Activated gamma-delta T cell (primary cell): ENCODE data around the gene UGT2A2.
"Not testable (repeated sequence)": the region's sequence is repeated elsewhere in the genome, so short reads cannot be mapped to it uniquely, and the experiment has no call there.

ENCODE experiments used
- DNase-seq: peaks from one replicate; lab custom pipeline; 2025; lab: John Stamatoyannopoulos, UW
- total RNA-seq, 2 donors: gene quantifications; one replicate each; lab custom pipeline; 2026; lab: John Stamatoyannopoulos, UW

UGT2A2 gene
- 0 reads per million in 2 donors for total RNA-seq

DNA sequence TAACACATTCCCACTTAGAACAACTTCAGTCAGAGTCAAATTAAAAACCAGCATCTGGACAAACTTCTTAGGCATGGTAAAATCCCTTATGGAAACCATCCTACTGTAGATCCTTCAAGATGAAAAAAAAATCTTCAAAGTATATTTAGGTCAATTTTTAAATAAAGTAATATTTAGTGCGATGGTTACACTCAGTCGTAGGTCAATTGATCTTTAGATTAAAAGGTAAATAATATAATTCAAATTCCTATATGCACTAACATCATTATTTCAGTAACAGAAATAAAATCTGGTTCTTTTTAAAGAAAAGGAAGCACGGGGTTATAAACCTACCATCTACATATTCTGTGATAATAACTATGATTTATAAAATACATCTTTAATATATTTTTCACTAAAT, at the start of gene UGT2A2:
UGT2A2 (minus strand) TSS at position 101 of the 400 bp plus-strand sequence; CDS start at position 99, 2 bp downstream.
- no peak for DNase-seq

DNA sequence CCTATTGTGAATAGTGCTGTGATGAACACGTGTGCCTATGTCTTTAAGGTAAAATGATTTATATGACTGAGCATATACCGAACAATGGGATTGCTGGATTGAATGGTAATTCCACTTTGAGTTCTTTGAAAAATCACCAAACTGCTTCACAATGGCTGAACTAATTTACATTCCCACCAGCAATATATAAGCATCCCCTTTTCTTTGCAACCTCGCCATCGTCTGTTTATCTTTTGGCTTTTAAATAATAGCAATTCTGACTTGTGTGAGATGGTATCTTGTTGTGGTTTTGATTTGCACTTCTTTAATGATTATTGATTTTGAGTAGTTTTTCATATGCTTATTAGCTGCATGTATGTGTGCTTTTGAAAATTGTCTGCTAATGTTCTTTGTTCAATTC, 45.4 kb upstream of the UGT2A2 start:
- DNase-seq: no peak

DNA sequence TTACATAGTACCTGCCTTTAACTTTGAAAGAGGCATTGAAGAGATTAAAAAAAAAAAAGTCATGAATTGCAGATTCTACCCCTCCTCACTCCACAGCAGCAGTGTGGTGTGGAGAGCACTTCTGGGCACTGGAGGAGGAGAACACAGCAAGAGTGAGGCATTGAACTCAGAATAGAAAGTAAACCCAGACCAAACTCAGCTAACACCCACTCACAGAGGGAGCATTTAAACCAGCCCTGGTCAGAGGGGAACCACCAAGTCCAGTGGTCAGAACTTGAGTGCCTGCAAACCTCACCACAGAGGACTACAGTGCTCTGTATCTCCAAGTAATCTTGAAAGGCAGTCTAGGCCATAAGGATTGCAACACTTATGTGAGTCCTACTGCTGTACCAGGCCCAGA, 29.2 kb upstream of the UGT2A2 start:
- no peak for DNase-seq

DNA sequence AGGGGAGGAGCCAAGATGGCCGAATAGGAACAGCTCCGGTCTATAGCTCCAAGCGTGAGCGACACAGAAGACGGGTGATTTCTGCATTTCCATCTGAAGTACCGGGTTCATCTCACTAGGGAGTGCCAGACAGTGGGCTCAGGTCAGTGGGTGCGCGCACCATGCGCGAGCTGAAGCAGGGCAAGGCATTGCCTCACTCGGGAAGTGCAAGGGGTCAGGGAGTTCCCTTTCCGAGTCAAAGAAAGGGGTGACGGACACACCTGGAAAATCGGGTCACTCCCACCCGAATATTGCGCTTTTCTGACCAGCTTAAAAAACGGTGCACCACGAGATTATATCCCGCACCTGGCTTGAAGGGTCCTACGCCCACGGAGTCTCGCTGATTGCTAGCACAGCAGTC, 24.6 kb upstream of the UGT2A2 start:
- not testable (repeated sequence) for DNase-seq

DNA sequence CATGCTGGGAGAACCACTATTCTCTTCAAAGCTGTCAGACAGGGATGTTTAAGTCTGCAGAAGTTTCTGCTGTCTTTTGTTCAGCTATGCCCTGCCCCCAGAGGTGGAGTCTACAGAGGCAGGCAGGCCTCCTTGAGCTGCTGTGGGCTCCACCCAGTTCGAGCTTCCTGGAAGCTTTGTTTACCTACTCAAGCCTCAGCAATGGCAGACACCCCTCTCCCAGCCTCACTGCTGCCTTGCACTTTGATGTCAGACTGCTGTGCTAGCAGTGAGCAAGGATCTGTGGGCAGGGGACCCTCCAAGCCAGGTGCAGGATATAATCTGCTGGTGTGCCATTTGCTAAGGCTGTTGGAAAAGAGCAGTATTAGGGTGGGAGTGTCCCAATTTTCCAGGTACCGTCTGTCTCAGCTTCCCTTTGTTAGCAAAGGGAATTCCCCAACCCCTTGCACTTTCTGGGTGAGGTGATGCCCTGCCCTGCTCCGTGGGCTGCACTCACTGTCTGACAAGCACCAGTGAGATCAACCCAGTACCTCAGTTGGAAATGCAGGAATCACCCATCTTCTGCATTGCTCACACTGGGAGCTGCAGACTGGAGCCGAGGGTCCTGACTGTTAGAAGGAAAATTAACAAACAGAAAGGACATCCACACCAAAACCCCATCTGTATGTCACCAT, 21.8 kb upstream of the UGT2A2 start:
- not testable (repeated sequence) for DNase-seq

DNA sequence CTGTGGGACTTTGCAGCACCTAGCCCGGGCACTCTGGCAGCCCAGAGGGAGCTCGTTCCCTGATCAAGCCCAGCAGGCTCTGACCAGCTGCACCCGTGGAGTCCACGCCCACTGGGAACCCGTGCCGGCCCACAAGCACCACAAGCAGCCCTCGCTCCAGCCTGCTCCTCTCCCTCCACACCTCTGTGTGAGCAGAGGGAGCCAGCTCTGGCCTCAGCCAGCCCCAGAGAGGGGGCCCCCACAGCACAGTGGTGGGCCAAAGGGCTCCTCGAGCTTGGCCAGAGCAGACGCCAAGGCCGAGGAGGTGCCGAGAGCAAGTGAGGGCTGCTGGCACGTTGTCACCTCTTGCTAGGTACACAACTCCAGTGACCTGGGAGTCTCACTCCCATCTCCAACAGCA, 18.7 kb upstream of the UGT2A2 start:
- no peak for DNase-seq

DNA sequence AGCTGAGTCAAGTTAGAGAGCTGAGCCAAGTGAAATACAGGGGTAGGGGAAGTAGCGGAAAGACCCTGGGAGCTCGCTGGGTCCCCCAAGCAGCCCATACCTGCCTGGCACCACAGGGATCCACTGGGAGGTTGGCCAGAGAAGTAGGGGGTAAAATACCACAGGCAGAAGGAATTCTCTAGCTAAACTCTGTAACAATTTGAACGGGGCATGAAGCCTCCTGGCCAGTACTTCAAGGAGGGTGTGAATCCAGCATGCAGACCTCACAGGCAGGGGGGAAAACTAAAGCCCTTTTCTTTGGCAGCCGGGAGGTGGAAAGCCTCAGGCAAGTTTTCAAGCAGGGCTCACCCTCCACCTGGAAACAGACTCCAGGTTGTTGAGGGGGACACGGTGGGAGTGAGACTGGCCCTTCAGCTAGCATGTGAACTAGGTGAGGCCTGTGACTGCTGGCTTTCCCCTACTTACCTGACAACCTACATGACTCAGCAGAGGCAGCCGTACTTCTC, 17.3 kb upstream of the UGT2A2 start:
- no peak for DNase-seq

DNA sequence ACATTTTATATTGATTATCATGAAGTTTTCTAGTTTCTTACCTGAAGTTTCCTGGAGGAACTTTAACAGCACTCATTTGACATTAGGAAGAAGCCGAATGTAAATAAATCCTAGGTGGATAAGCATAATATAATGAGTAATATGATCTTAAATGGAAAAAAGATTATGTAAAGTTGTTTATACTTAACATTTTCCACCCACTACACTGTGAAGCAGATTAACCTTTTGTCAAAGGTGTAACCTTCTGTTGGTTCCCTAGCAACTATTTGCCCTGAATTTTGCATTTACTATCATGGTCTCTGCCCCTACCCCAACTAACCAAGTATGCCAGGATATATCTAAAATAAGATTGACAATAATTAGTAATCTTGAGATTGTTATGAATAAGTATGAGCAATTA, 13.7 kb upstream of the UGT2A2 start, which contains the start of gene UGT2A1:
UGT2A1 (minus strand) TSS at position 101 of the 400 bp plus-strand sequence. CDS start 5,603 bp downstream, outside the sequence.
- DNase-seq: no peak

DNA sequence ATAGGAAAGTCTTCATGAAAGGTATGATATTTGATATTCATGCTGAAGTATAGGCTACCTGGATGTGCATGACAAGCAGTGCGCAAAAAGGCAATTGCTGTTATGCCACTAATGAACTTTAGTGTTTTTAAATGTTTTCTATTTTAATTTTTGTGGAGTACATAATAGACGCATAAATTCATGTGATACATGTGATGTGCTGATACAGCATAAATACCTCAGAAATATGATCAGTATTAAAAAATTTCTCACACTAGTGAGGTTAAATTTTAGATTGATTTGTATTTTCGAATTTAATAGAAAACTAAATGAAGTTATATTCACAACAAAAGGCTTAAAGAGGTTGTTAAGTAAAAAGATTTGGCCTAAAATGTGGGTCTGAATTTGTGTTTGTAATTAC, 11.4 kb upstream of the UGT2A2 start:
- DNase-seq: no peak

DNA sequence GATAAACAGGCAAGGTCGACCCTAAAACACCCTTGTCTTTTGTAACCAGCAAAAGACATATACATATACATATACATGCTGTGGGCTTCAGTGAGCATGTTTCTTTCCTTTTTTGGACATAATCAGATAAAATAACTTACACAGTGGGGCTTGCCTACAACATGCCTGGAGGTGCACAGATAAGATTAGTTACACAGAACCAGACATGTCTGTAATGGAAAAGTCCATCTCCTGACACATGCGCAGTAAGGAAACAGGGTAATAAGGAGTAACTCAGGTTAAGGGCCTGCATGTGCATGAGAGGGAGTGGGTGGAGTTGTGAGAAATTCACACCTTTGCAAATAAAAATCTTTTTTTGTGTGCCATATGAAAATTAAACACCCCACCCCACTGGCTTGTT, 10.2 kb upstream of the UGT2A2 start:
- no peak for DNase-seq

DNA sequence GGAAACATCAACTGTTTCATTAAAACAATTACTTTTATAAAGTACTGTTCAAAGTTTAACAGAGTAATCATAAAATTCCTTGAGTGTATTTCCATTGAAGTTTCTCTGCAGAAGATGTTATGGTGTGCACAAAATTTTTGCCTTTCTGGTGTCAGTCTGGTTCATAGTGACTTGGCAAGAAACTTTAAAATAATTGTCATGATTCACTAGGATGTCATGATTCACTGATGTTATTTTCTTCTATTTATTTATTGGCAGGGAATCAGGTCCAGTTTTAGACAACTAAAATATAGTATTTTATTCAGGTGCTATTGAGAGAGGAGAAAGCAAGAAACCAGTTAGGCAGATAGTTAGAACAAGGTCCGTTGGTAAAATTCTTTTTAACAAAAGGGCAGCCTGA, 9.8 kb upstream of the UGT2A2 start:
- no peak for DNase-seq

DNA sequence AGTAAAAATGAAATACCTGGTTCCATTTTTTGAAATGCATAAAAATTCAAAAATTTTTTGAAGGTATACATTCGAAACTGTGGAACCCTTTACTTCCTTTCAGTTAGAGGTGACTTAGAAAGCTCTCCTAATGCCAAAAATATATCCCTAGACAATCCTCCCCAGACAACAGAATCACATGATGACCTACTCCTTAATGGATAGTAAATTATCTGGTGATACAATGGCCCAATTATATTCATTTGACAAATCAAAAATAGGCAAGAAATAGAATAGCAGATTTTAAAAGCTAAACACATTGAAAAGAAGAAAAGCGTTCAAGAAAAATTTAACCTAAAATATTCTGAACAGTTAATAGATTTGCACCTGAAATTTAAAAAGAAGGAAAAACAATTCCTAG, 3.5 kb upstream of the UGT2A2 start:
- DNase-seq: no peak

DNA sequence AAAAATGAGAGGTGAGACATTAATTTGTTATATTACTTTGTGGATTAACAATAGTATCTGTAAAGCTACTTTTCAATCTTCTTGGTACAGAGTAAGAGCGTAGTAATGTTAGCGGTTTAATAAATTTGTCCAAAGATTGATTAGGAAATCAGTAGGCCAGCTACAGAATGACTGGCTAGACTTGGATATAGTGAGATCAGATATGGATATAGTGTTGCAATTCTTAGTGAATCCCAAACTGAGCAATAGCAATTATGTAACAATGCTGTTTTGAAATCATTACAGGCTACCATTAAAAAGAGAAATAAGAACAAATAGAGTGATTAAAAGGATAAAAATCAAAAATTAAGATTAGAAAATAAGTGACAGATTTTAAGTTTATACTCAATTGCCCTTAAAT, 847 bp upstream of the UGT2A2 start:
- no peak for DNase-seq

DNA sequence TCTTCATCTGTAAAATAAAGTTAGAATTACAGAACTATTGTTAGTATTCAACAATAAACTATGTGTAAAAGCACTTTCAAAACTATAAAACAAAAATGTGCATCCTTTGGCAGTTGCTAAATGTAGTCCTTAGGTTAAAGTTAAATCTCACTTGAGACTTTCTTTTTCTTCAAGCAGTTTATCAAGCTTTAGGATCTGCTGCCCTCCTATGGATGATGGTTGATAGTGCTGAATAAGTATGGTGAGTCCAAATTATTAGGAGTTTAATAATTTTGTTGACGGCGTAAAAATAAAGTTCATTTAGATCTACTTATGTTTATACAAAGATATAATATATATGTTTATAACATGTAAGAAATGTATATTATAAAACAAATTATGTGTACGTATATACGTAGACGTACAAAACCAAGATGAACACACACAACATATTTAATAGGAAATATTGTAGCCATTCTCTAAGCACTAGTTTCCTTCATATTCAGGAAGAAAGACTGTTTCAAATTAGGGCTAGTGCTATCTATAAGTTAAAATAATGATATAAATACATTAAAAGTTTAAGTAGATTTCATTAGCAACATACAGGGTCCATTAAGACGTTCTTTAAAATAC, 22.3 kb downstream of the UGT2A2 start:
- no peak for DNase-seq

DNA sequence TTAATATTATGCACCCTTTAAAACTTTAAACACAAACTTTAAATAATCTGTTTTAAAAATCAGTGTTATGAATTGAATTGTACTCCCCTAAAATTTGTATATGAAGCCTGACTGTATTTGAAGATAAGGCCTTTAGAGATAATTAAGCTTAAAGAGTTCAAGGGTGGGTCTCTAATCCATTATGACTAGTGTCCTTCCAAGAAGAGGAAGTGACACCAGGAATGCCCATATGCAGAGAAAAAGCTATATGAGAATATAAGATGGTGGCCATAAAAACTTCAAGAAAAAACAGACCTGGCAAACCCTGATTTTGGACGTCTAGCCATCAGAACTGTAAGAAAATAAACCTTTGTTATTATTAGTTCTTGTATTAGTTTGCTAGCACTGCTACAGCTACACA, 29.0 kb downstream of the UGT2A2 start:
- DNase-seq: no peak

DNA sequence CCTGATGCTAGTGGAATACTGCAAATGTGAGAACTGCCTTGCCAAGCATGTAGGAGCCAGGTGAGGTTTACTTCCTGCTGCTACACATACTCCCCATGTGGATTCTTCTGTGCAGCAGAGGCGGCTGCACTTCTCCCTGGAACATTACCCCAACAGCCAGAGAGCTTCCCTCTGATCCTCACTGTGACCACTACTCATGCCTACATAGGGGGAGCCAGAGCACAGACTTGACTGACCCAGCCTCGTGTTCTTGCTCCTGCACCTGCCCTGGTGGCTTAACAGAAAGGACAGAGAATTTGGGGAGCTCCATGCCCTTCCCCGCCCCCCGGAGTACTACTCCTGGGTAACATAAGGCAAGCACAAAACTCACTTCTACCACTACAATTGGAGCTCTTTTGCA, 38.4 kb downstream of the UGT2A2 start:
- DNase-seq: no peak

DNA sequence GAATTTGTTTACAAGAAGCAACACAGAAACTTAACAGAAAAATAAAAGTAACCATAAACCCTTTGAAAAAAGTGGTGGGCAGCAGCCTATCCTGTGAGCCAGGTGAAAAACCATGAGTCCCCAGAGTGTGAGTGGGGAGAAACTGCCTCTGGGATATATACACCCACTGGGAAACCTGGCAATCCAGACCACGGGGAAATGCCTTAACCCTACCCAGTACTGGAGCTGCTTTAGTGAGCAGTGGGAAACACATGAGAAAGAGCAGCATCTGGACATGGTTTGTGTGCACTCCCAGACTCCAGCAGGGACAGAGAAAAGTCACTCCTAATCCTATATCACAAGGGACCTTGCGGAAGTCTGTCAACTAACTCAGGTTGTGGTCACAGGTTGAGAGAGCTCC, 39.4 kb downstream of the UGT2A2 start:
- no peak for DNase-seq

DNA sequence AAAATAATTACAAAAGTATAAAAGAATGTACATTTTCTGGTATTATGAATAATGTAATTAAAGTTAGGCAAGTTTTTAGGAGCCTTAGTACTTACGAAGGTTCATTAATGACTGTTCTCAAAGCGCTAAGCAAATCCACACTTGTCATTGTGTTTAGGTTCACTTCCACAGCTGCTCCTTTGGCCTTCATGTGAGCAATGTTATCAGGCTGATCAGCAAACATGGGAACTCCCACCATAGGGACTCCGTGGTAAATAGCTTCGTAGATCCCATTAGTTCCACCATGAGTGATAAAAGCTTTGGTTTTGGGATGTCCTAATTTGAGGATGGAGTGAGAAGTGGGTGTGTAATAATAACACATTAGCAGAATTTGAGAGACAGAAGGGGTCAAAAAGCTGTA, 45.1 kb downstream of the UGT2A2 start:
- DNase-seq: no peak

DNA sequence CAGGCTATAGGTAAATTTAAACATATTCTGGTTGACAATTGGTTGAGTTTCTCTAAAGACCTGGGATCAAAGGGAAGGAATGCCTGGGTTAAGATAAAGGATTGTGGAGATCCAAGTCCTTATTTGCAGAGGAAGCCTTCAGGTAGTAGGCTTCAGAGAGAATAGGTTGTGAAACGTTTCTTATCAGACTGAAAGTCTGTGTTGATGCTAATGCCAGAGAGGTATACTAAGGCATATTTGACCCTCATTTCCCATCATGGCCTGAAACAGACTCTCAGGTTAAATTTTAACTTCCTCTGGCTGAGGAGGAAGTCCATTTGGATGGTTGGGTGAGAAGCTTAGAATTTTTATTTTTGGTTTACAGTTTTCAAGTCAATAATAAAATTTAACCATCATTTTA, 48.1 kb downstream of the UGT2A2 start:
- DNase-seq: no peak

DNA sequence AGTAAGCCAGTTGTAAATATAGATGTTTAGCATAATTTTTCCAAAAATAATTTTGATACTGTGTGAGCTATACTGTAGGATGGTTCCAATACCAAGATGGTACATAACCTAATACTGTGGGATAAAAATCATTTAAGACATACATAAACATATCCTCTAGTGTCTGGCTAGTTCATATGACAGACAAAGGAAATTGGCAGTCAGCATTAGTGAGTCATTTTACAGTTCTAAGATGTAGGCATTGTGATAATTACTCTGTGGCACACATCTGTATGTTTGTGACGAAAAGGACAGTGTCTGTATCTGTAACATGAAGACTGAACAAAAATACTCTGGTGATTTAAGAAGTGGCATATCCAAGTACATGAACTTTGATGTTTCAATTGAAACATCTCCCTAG, 49.6 kb downstream of the UGT2A2 start:
- no peak for DNase-seq

DNA sequence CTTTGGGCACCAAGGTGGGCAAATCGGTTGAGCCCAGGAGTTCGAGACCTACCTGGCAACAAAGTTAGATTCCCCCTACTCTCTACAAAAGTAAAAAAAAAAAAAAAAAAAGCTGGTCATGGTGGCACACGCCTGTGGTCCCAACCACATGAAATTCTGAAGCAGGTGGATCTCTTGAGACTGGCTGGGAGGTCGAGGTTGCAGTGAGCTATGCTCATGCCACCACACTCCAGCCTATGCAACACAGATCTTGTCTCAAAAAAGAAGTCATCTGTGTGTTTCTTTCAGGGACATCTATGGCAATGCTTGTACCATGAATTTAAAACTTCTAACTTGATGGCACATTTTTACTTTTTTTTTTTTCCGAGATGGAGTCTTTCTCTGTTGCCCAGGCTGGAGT, 55.3 kb downstream of the UGT2A2 start:
- DNase-seq: no peak

DNA sequence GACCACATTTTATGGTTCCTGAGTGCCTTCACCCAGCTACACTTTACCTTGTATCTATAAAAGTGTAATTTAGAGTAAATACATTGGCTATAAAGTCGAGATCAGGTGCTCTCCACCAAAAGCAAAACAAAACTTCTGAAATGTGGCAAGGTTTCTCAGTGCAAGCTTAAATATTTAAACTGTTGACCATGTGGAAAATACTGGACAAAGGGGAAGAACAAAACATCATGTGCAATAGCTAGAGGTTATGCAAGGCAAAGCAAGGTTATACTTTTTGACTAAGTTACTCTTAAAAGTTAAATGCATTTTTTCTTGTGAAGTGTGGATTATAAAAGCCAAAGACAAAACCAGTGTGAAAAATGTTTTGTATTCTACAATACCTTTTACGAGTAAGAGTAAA, 55.9 kb downstream of the UGT2A2 start:
- no peak for DNase-seq

DNA sequence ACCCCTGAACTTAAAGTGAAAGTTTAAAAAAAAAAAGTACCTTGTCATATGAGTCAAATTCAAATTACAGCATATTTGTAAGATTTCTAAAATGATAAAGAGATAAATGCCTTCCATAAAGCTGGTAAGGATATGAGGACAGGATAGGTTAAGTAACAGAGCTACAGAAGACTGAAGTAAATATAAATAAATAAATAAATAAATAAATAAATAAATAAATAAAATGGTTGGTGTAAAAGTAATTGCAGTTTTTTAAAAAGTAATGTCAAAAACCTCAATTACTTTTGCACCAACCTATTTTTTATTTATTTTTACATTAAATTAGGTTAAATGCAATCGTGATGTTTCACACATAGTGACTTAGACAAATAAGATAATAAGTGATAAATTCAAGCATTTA, 62.2 kb downstream of the UGT2A2 start:
- DNase-seq: no peak
